Choroid plexus epithelial cell (primary cell): ENCODE results near the gene ALG11.

Source experiments
- DNase-seq: peaks from one replicate; pipeline ENCODE4 v3.0.0-alpha.2; 2010; ENCODE audit warnings: low read depth
- H3K4me3 ChIP-seq: 2 replicates; pipeline ENCODE4 v1.5.1; 2011; ENCODE audit warnings: low read depth, mild to moderate bottlenecking, control low read depth, low read length, moderate library complexity
- TF ChIP-seq, protein P1 (sequence below): conservative IDR thresholded peaks from 2 replicates; pipeline ENCODE4 v1.5.1; 2011; ENCODE audit warnings: low read depth, mild to moderate bottlenecking, control low read depth, inconsistent platforms, low read length, moderate library complexity

The ALG11 gene

DNA sequence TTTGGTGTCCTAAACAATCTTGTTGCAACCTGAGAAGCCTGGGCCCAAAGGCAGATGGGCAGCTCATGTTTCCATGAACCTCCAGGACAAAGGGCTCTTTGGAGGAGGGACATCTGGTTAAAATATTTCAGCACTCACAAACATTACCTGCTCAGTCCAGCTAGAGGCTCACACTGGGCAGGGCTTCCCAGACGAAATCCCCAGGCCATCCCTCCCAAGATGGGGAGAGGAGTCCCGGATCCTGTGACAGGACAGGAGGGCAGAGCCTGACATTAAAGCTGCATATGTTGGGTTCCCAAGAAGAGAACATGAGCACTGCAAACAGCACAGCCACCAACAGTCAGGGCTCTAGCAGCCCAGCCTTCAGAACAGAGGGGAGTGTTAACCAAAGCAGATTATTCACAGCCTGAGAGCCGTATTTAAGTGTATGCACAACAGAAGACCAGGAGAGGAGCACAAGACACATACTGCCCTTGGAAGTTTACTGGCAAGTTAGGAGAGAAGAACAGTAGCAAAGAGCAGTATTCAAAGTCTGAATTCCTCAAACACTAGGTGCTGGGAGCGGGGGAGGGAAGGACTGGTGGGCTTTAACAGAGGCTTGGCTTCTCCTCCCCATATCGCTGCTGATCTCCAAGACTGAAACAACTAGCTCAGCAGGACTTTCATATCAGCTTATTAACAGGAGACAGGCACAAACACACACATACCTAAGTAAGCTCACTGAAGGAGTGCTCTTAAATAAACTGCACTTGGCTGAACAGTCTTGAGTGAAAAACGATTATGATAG, 13.3 kb upstream of the ALG11 start:
- DNase-seq = no peak
- TF ChIP-seq, protein P1, sequence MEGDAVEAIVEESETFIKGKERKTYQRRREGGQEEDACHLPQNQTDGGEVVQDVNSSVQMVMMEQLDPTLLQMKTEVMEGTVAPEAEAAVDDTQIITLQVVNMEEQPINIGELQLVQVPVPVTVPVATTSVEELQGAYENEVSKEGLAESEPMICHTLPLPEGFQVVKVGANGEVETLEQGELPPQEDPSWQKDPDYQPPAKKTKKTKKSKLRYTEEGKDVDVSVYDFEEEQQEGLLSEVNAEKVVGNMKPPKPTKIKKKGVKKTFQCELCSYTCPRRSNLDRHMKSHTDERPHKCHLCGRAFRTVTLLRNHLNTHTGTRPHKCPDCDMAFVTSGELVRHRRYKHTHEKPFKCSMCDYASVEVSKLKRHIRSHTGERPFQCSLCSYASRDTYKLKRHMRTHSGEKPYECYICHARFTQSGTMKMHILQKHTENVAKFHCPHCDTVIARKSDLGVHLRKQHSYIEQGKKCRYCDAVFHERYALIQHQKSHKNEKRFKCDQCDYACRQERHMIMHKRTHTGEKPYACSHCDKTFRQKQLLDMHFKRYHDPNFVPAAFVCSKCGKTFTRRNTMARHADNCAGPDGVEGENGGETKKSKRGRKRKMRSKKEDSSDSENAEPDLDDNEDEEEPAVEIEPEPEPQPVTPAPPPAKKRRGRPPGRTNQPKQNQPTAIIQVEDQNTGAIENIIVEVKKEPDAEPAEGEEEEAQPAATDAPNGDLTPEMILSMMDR = no peak

DNA sequence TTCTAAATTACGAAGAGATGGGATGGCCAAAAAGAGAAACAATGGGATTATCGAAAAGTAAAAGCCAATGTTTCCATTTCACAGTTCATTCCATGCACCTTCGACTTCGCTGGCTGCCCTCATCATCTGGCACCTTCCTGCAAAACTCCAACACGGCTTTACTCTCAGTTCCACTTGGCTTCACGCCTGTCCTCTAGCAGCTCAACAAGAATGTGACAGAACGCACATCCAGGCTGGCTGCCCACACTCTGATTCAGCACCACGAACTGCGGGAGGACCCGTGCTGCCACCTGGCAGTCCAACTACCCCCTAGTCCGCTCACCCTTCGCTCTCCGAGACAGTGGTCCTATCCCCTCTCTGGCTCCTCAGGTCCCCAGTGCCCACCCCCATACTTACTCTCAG, 12.7 kb upstream of the ALG11 start:
- TF ChIP-seq, protein P1 = no peak
- H3K4me3 ChIP-seq = no peak overlapping the region
- DNase-seq = no peak

More for the DNA sequence above, 13.3 kb upstream of the ALG11 start:
- H3K4me3 ChIP-seq = no peak overlapping the region

- DNase-seq = no peak
- H3K4me3 ChIP-seq = no peak overlapping the region
- TF ChIP-seq, protein P1 = no peak
Measured at GRCh38 chr13:51999921-52000320, 12.3 kb upstream of the ALG11 start.

- H3K4me3 ChIP-seq = no peak overlapping the region
- peak; percentile 71 for DNase-seq
- TF ChIP-seq, protein P1 = peak; percentile 64
Measured at GRCh38 chr13:52001120-52001731, 11.0 kb upstream of the ALG11 start.

DNA sequence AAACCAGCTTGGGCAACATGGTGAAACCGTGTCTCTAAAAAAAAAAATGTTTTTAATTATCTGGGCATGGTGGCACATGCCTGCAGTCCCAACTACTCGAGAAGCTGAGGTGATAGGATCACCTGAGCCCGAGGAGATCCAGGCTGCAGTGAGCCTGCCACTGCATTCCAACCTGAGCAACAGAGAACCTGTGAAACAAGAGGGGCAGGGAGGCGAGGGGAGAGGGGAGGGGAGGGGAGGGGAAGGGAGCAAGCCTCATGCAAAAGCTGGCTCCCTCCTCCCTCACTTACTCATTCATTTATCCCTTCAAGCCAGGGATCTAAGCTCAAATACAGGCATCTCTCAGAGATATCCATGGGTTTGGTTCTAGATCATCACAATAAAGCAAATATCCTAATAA, 9.8 kb upstream of the ALG11 start:
- DNase-seq = no peak
- no peak overlapping the region for H3K4me3 ChIP-seq
- TF ChIP-seq, protein P1 = no peak

GRCh38 chr13:52003541-52003940, 8.7 kb upstream of the ALG11 start:
- H3K4me3 ChIP-seq = no peak overlapping the region
- DNase-seq = no peak
- TF ChIP-seq, protein P1 = no peak
